ENCODE data around the gene GAN.

Gene GAN

DNA sequence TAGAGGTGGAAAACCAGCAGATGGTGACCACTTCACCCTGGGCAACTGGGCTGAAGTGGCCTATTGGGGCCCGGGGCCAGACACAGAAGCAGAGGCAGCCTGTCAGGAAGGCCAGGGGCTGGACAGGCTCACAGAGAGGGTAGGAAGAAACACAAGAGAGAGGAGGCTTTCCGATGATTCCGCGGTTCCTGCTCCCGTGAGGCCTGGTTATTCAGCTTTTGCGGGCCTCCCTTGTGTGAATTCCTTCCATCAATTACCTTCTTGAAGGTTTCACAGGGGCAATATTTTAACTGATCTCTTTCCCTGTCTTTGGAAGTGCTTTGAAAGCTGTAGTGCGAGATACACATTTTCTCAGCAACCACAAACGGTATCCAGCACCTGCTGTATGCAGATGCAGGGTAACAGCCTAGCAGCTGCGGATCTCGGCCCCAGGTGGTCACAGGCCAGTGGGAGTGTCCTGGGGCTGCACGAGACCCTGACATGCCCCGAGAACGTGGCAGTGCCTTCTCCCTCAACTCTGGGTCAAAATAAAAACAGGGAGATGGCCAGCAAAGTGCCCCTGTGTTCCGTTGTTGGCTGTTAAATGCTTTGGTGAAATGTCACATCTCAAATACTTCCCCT, 118.3 kb downstream of the GAN start:
- TF ChIP-seq EZH2phosphoT487 (IDR thresholded peaks at IDR 0.05; ENCODE audit: low read length) (no peak), EZH2 (optimal IDR thresholded peaks at IDR 0.05; ENCODE audit: low read depth, low read length) (no peak)
- TF ChIP-seq, protein P1, sequence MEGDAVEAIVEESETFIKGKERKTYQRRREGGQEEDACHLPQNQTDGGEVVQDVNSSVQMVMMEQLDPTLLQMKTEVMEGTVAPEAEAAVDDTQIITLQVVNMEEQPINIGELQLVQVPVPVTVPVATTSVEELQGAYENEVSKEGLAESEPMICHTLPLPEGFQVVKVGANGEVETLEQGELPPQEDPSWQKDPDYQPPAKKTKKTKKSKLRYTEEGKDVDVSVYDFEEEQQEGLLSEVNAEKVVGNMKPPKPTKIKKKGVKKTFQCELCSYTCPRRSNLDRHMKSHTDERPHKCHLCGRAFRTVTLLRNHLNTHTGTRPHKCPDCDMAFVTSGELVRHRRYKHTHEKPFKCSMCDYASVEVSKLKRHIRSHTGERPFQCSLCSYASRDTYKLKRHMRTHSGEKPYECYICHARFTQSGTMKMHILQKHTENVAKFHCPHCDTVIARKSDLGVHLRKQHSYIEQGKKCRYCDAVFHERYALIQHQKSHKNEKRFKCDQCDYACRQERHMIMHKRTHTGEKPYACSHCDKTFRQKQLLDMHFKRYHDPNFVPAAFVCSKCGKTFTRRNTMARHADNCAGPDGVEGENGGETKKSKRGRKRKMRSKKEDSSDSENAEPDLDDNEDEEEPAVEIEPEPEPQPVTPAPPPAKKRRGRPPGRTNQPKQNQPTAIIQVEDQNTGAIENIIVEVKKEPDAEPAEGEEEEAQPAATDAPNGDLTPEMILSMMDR (IDR thresholded peaks at IDR 0.05; ENCODE audit: low read length), result no peak
- Histone ChIP-seq H3K27ac (ENCODE audit: low read length) (peak overlapping the region; percentile 96), H2AFZ (ENCODE audit: low read length) (peak overlapping the region; percentile 48), H3K9me2 (replicated peaks; ENCODE audit: insufficient read depth, low read length) (no peaks in the 10 kb centered on the region), H3K79me2 (ENCODE audit: low read length) (no peaks in the 10 kb centered on the region), H3K27me3 (replicated peaks; ENCODE audit: insufficient read depth, low read length) (no peaks in the 10 kb centered on the region), H3K4me2 (ENCODE audit: low read depth, low read length) (peak overlapping the region; percentile 63), H4K20me1 (ENCODE audit: insufficient read depth, low read length) (no peaks in the 10 kb centered on the region), H3F3A (ENCODE audit: insufficient read depth, low read length) (peaks cover 24% of the 10 kb centered on the region), H3K36me3 (replicated peaks; ENCODE audit: insufficient read depth, low read length) (no peaks in the 10 kb centered on the region), H3K4me3 (ENCODE audit: low read length) (no peak overlapping the region), H3K9ac (ENCODE audit: low read length) (peak overlapping the region; percentile 65), H3K9me3 (replicated peaks; ENCODE audit: insufficient read depth, low read length) (no peaks in the 10 kb centered on the region), H3K4me1 (ENCODE audit: low read length) (peaks cover 19% of the 10 kb centered on the region)
- DNase-seq, result peak; percentile 83

DNA sequence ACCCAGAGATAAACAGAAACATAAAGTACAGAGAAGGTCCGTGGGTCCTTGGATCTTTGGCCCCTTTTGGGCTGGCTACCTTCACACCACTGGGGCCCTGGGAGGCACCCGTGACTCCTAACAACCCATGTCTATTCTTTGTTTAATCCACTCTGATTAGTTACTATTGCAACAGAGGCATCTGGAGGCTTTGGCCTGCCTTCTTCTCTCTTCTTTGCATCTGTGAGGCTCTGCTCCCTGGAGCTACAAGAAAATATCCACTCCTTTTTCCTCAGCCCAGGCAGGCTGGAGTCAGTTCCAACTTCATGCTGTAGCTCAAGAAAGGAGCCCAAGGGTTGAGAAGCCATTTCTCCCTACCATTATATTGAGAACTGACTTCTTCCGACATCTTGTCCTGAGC, 120.3 kb downstream of the GAN start:
- DNase-seq, result no peak
- H3K79me2 ChIP-seq (ENCODE audit: low read length), result no peaks in the 10 kb centered on the region
- H3K4me3 ChIP-seq (ENCODE audit: low read length), result no peak overlapping the region
- no peaks in the 10 kb centered on the region for H3K9me3 ChIP-seq (replicated peaks; ENCODE audit: insufficient read depth, low read length)
- H2AFZ ChIP-seq (ENCODE audit: low read length), result no peak overlapping the region
- H3K4me2 ChIP-seq (ENCODE audit: low read depth, low read length), result no peak overlapping the region
- no peak overlapping the region for H3K9ac ChIP-seq (ENCODE audit: low read length)
- H3K27me3 ChIP-seq (replicated peaks; ENCODE audit: insufficient read depth, low read length), result no peaks in the 10 kb centered on the region
- peaks cover 24% of the 10 kb centered on the region for H3F3A ChIP-seq (ENCODE audit: insufficient read depth, low read length)
- H3K27ac ChIP-seq (ENCODE audit: low read length), result no peak overlapping the region
- H3K4me1 ChIP-seq (ENCODE audit: low read length), result peaks cover 19% of the 10 kb centered on the region
- no peaks in the 10 kb centered on the region for H3K36me3 ChIP-seq (replicated peaks; ENCODE audit: insufficient read depth, low read length)
- H4K20me1 ChIP-seq (ENCODE audit: insufficient read depth, low read length), result no peaks in the 10 kb centered on the region
- H3K9me2 ChIP-seq (replicated peaks; ENCODE audit: insufficient read depth, low read length), result no peaks in the 10 kb centered on the region
- TF ChIP-seq EZH2 (optimal IDR thresholded peaks at IDR 0.05; ENCODE audit: low read depth, low read length) (no peak), EZH2phosphoT487 (IDR thresholded peaks at IDR 0.05; ENCODE audit: low read length) (no peak)
- TF ChIP-seq, protein P1 (IDR thresholded peaks at IDR 0.05; ENCODE audit: low read length), result no peak

DNA sequence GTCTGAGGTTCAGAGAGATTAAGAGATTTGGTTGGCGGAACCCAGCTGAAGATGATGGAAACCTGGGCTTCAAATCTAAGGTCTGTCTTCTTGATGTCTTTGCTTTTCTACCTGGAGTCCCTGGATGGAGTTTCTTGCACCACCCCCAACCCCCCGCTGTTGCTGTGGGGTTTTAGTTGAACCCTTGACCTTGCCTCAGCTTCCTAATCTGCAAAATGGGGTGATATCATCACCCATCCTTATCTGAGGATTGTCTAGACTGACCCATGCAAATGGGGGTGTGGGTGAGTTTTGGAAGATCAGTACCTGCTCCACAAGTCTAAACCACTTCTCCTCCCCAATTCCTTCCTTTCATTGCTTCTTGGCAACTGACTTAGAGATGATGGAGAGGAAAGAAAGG, 120.8 kb downstream of the GAN start:
- H3K4me2 ChIP-seq (ENCODE audit: low read depth, low read length), result no peak overlapping the region
- no peak overlapping the region for H2AFZ ChIP-seq (ENCODE audit: low read length)
- TF ChIP-seq EZH2phosphoT487 (IDR thresholded peaks at IDR 0.05; ENCODE audit: low read length), result no peak
- TF ChIP-seq, protein P1 (IDR thresholded peaks at IDR 0.05; ENCODE audit: low read length), result no peak
- TF ChIP-seq EZH2 (optimal IDR thresholded peaks at IDR 0.05; ENCODE audit: low read depth, low read length), result no peak
- no peak for DNase-seq
- no peaks in the 10 kb centered on the region for H3K36me3 ChIP-seq (replicated peaks; ENCODE audit: insufficient read depth, low read length)
- no peaks in the 10 kb centered on the region for H3K9me3 ChIP-seq (replicated peaks; ENCODE audit: insufficient read depth, low read length)
- H3K27ac ChIP-seq (ENCODE audit: low read length), result no peak overlapping the region
- H3F3A ChIP-seq (ENCODE audit: insufficient read depth, low read length), result peaks cover 24% of the 10 kb centered on the region
- H3K9ac ChIP-seq (ENCODE audit: low read length), result no peak overlapping the region
- H3K79me2 ChIP-seq (ENCODE audit: low read length), result no peaks in the 10 kb centered on the region
- H4K20me1 ChIP-seq (ENCODE audit: insufficient read depth, low read length), result no peaks in the 10 kb centered on the region
- peaks cover 19% of the 10 kb centered on the region for H3K4me1 ChIP-seq (ENCODE audit: low read length)
- H3K4me3 ChIP-seq (ENCODE audit: low read length), result no peak overlapping the region
- H3K27me3 ChIP-seq (replicated peaks; ENCODE audit: insufficient read depth, low read length), result no peaks in the 10 kb centered on the region
- no peaks in the 10 kb centered on the region for H3K9me2 ChIP-seq (replicated peaks; ENCODE audit: insufficient read depth, low read length)

Data from MM.1S (cell line).